A549 (cell line): ENCODE measurements around the gene C2CD4C.

Source experiments
- CEBPB ChIP-seq, 2 experiments: fragments of >200 bp in 1 of 2; sonication (Bioruptor Twin) in 1 of 2; formaldehyde crosslinking in 1 of 2; IDR thresholded peaks; 2 replicates each; pipeline ENCODE4 v1.6.1; 2012 to 2016
- CTCF ChIP-seq: fragments of >200 bp; sonication (Bioruptor Twin); formaldehyde crosslinking; IDR thresholded peaks from 3 replicates; pipeline ENCODE4 v1.5.1; 2016
- EHMT2 ChIP-seq: fragments of 200-600 bp; sonication (generic); IDR thresholded peaks from 2 replicates; pipeline ENCODE4 v1.6.1; 2016; ENCODE audit warnings: antibody characterized with exemption, low read depth, mild to moderate bottlenecking, moderate library complexity
- EP300 ChIP-seq, 2 experiments: fragments of >200 bp; sonication (Bioruptor Twin); formaldehyde crosslinking; IDR thresholded peaks; 2 replicates in 1 of 2; 3 replicates in 1 of 2; pipeline ENCODE4 v1.6.1; 2016 to 2017
- HOXA7 ChIP-seq: fragments of 250-450 bp; sonication (Bioruptor Pico); IDR thresholded peaks from 2 replicates; pipeline ENCODE4 v1.5.0; 2020; ENCODE audit warnings: mild to moderate bottlenecking, moderate library complexity
- HOXB13 ChIP-seq: fragments of 250-450 bp; sonication (Bioruptor Pico); IDR thresholded peaks from 2 replicates; pipeline ENCODE4 v1.5.0; 2020; ENCODE audit warnings: low read depth, mild to moderate bottlenecking, moderate library complexity
- POLR2A ChIP-seq: IDR thresholded peaks from 2 replicates; pipeline ENCODE4 v1.6.1; 2012; ENCODE audit warnings: mild to moderate bottlenecking, low read length
- POLR2AphosphoS2 ChIP-seq: conservative IDR thresholded peaks from 2 replicates; pipeline ENCODE4 v1.6.1; 2012; ENCODE audit warnings: low read length, improper control_type of control experiment, inconsistent platforms
- USF2 ChIP-seq: fragments of 450-650 bp; IDR thresholded peaks from 2 replicates; pipeline ENCODE4 v1.6.1; 2014; ENCODE audit warnings: antibody characterized with exemption

- TF ChIP-seq EP300 (IDR thresholded peaks at IDR 0.05) (no peak), CTCF (no peak), HOXA7 (CRISPR knock-in tag) (no peak), CEBPB (IDR thresholded peaks at IDR 0.05) (no peak), HOXB13 (no peak), EHMT2 (no peak), POLR2A (no peak), POLR2AphosphoS2 (no peak), USF2 (no peak)
Observed at GRCh38 chr19:430701-431100, 21.8 kb upstream of the C2CD4C start.
